ENCODE data around the gene MBD5. TPM values are rescaled to one million over a fixed set of nuclear protein-coding genes. Genes with fewer than 3 reads are reported as not detected.

MBD5 gene
- total RNA-seq, 1 donor from 2014 or later = 84.5 TPM

DNA sequence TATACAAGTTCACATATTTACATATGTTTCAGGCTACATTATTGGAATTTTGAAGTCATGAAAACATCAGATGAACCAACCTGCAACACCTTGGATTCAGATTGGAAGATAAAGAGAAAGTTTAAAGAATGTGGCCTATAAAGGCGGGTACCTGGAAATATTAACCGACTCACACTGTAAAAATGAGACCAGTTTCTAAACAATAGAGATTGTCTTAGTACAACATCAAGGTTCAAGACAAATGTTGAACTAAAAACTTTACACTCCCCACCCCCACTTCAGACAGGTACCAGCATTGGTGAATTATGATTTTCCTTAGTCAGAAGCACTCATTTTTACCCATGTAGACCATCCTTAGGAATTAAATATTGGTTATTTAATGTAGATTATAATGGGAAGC is 437.3 kb downstream of the MBD5 start:
- no peak for DNase-seq (ENCODE audit: low spot score)

DNA sequence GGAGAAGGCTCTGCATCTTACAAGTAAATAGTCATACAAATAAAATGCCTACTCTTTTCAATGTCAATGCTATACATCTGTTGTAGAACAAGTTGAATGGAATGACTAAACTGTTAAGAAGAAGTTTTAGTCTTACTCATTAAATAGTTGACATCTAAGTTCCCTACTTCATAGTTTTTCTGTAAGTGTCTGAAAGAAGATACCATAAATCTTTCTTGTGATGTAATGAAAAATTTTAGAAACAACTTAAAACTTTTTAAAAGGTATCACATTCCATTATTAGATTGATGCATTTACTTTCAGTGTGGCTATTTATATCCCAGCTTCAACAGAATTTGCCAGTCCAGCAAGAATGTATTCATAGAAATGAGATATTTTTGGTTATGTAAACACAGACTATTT is 438.5 kb downstream of the MBD5 start:
- DNase-seq (ENCODE audit: low spot score) = peak; percentile 12

DNA sequence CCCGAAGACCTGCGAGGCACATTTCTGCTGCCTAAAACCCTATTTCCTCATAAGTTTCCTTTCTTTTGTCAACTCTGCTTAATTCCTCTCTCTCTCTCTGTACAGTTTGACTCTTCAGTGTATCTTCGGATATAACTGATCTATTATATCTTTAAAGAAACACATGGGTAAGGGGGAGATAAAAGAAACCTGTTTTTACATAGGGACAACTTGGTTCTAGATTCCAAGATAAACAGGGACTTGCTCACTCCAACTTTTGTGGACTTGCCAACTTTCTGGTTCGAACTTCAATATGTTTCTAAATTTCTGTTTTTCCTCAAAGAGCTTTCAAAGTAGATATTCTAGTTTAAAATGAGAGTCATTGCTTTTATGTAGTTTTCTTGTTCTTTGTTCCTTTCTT is 441.0 kb downstream of the MBD5 start:
- no peak for DNase-seq (ENCODE audit: low spot score)

DNA sequence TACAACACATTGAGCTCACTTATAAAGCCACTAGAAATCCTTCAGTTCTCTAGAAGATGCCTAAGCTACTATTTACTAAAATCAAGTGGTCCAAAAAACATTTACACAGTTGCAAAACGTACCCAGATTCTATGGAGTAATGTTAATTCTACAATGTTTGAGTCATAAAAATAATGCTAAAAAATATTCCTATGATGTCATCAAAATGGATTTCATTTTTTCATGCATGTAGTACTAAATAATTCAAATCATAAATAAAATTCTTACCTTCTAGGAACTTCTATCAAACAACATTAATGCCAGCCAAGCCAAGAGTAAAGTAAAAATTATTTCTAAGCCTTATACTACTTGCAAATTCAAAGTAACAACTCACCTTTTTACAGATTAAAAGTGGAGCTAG is 454.7 kb downstream of the MBD5 start:
- no peak for DNase-seq (ENCODE audit: low spot score)

DNA sequence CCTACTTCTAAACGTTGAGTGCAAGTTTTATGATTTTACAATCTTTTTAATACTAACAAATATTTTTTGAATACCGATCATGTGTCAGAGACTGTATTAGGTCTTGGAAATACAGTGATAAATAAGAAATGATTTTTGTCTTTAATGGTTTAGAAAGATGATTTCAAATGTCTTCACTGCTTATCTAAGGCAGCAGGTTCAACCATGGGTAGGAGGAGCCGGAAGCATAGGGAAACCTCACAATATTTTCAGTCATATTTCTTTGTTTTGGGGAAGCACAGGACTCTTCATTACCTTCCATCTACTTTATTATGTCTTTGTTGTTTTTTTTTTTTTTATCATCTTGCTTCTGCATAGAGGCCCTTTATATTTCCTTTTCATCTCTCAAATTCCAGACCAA is 458.5 kb downstream of the MBD5 start:
- no peak for DNase-seq (ENCODE audit: low spot score)

DNA sequence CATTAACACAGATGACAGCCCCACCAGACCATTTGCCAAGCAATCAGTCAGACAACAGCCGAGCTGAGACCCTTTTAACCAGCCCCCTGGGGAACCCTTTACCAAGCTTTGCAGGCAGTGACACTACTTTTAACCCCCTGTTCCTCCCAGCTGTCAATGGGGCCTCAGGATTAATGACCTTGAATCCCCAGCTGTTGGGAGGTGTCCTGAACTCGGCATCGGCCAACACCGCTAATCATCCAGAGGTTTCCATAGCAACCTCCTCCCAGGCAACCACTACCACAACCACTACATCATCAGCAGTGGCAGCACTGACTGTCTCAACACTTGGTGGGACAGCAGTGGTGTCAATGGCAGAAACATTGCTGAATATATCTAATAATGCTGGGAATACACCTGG is 462.8 kb downstream of the MBD5 start:
- DNase-seq (ENCODE audit: low spot score) = no peak

DNA sequence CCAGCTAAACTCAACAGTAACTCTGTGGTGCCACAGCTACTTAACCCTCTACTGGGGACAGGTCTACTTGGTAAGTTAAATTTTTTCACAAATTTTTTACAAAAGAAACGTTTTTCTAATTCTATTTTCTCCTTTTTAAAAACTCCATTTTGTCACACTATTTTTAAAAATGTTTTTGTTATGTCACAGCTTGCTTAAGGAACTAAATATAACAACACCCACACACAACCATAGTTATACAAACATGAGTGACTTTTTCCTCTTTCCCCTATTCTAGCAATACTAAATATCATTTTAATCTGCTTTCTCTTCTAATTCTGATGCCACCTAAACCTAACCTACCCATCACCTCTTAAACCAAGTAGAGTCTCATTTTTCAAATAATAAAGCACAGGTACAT is 463.2 kb downstream of the MBD5 start:
- no peak for DNase-seq (ENCODE audit: low spot score)

DNA sequence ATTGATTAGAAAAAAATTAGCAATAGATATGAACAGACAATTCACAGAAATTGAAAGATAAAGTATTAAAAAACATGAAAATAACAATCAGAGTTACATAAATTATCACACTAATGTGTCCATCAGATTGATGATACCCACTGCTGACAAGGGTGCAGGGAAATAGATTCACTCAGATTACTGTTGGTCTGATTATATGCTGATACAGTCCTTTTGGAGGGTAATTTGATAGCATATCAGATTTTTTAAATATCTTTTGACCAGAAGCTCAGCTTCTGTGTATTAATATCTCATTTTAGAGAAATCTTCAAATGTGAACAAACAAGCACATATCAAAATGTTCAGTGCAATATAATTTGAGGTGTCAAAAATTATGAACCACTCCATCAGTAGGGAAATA is 465.8 kb downstream of the MBD5 start:
- DNase-seq (ENCODE audit: low spot score) = no peak

DNA sequence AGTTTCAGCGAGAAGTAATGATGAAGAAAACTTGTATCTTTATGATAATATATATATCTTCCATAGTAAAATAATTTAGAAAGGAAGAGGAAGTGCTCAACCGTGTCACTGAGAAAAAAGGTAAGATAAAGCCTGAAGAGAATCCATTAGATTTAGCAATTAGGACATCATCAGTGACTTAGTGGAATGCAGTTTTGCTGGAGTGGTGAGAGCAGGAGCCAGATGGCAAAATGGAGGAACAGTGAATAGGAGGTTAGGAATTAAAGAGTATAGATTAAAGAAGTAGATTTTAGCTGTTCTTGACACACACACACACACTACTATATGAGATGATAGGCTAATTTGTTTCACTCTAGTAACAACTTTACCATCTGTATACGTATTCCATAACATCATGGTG is 466.5 kb downstream of the MBD5 start:
- no peak for DNase-seq (ENCODE audit: low spot score)

DNA sequence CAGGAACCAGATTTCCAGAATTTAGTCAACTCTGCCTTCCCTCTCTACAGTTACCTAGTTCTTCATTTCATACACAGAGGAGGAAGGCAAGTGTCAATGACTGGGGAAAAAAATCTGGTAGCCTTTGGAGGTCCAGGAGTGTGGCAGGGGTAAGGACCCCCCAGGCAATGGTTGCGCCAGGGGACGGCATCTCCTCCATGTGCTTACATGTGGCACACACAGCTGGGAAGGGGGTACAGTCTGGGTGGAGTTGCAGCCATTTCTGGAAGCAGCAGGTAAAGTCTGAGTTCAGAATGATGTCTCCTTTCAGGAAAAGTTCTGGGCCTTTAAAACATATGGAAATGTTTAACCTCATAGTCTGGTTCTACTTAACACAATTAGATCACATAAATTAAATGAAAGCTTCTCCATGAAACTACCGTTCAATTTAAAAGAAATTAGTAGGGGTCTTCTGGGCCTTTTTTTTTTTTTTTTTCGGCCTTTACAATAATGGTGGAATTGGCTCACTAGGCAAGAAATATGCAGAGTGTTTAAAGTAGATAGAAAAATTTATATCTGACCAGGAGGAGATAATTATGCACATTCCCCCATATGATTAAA is 470.0 kb downstream of the MBD5 start:
- no peak for DNase-seq (ENCODE audit: low spot score)

DNA sequence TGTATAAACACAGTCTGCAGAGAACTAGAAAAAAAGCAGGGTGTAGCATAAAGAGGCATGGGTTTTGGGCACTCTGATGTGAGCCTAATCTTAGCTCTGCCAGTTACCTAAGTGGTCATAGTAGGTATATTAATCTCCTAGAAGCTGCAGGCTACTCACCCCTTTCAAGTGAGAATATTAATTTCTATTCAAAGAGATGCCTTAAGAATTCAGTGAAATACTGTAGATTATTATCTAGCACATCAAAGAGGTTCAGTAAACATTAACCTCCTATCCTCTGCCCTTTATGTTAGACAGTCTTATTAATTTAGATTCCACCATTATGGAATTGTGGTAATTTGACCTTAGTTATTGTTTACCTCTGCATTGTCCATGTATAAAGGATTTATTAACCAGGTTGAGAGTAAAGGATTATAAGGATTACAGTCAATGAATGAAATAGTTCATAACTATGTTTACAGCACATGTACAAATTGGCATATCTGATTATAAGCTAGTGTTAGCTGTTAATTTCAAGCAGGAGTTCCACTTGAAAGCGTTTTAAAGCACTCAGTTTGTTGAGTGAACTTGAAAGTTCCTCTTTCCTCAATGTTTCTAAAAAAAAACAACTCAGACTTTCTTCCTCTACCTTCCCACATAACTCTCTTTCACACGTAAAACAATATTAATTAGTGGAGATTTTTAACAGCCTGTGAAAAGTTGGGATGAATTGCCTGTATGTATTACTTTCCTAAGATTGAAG is 473.1 kb downstream of the MBD5 start:
- no peak for DNase-seq (ENCODE audit: low spot score)

DNA sequence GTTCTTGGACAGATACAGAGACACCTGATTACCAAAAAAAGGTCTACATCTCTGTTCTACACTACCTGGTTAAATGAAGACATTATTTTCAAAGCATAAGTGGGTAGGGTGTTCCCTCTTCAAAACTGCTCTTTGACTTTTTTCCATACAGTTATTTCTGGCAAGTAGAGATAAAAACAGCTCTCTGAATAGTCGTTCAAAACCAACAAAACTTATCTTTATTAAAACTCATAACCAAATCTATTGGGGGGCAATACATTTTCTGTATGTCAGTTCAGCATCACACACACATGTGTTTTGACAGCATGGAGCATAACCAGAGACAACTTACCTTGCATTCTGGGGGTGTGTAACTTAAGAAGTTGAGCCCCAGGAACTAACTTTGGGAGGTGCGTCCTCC is 474.7 kb downstream of the MBD5 start:
- no peak for DNase-seq (ENCODE audit: low spot score)

DNA sequence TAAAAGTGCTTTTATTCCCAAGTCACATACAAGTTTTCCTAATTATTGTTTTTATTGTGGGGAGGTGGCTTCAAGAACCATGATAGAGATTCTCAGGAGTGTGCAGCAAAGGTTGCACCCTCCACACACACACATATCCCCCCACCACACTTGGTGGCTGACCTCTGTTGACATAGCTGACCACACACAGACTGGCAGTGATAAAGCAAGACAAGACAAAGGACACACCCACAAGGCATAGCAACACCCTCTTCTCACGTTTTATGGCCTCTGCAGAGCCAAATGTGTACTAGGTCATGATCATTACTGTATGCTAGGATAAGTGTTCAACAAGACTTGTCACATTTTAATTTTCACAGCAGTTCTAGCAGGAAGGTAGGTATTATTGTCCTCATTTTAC is 480.7 kb downstream of the MBD5 start:
- DNase-seq (ENCODE audit: low spot score) = no peak

DNA sequence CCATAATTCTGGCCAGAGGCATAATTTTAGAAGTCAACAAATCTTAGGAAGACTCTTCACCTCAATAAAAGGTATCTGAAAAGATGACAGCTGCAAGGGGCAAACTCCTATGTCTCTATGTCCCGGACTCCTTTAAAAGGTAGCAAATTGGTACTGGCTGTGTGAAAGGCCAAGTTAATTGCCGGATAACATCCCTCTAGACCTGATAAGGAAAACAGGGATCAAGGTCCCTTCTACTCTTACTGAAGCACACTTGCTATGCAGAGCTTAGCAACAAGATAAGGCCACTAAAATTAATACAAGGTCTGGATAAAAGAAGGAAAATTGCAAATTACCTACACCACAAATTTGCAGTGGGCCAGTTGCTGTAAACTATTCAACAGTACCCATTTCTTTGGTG is 482.6 kb downstream of the MBD5 start:
- DNase-seq (ENCODE audit: low spot score) = no peak

DNA sequence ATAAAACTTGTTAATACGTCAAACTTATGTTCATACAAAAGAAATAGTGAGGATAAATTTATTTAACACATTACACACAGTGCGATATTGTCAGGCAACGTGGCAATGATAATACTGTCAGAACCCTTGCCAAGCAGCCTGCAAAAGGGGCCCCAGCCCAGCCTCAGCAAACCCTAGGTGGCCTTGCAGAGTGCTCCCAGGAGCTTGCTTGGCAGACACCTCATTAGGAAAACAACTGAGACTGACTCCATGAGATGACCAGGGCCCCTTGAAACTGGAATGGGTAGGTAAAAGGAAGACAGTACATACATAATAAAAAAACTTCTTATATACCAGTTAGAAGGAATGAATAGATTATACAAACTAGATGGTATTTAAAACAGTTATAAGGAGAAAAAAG is 487.1 kb downstream of the MBD5 start:
- DNase-seq (ENCODE audit: low spot score) = no peak

DNA sequence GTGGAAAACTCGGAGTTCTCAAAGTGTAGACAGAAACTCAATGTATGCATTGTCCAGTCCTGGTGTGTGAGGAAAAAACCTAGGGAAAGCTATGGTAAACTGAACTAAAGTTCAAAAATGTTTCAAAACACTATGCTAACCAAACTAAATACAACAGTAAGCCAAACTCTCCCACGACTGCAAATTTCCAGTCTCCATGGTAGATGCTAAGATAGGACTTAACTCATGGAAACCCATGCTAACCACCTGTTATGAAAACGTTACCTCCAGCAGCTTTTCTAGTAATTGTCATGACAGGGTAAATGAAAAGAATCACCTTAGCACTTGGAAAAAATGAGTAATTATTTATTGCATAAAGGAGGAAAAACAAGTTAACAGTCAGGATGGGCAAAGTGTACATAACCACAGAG is 488.0 kb downstream of the MBD5 start:
- DNase-seq (ENCODE audit: low spot score) = no peak

DNA sequence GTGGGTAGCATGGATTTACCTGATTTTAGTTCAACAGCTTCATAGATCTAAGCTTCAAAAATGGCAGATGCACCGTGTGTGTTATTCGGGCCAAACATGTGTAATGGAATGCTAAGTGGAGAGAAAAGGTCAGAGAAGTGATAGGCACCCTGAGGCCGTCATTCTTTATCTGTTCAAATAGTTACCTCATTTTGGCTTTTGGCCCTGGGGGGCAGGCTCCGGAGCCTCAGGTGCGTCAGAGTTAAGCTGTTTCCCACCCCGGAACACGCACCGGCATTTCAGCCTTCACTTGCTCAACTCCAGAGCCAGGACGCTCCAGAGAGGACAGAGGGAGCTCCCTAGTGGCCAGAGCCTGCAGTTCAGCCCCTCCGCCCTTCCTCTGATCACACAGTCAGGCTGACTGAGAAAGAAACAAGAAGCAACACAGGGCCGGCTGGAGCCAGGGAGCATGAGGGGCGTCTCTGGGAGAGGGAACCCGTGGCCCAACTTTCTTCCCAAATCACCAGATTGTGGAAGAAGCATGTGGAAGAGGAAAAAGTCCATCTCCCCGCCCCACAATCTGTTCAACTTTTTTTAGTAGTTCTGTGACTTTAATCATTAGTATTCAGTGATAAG is 488.5 kb downstream of the MBD5 start:
- DNase-seq (ENCODE audit: low spot score) = peak; percentile 81

DNA sequence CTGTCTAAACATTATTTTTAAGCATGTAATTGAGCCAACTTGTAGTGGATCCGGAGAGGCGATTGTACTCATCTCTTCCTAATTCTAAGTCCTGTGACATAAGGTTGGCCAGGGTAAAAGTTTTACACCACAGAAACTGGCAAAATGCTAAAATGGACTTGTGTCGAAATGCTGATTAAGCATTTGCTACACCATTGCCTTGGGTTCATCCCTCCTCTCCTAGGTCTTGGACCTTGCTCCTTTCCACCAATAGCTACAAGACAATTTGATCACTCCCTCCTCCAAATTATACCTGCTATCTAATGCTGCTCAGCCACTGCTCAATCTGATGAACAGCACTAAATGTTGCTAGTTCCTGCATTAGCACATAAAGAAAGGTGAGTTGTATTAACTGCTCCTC is 491.0 kb downstream of the MBD5 start:
- no peak for DNase-seq (ENCODE audit: low spot score)

DNA sequence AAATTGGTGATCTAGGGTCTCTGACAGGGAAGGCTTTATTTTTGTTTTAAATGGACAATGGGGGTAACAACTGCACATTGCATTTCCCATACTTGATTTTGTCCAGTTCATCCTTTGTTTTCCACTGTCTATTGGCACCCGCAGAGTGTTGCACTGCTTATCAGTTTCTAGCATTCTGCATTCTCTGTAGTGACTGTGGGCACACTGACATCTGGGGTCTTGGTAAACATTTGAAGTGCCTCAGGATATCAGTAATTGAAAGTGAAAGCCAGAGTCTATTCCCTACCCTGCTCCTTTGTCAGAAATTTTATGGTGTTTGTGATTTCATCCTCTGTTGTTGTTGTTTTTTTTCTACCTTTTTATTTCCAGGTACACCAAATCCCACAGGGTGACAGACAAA is 491.6 kb downstream of the MBD5 start:
- DNase-seq (ENCODE audit: low spot score) = no peak

DNA sequence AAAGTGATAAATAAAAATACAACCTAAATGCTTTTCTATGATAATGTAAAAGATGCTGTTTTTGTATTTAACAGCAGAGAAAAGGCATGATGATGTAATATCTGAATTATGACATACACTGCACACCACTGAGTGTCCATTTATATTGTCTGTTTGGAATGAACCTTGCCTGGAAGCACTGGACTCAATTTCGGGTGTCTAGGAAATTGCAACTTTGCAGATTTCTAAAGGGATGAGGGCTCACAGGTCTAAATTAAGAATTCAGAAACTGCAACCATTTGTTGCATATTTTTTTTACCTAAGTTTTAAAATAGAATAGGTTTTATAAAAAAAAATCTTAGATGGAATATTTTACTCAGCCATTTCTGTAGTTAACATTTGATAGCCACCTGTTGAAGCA is 492.5 kb downstream of the MBD5 start:
- no peak for DNase-seq (ENCODE audit: low spot score)

DNA sequence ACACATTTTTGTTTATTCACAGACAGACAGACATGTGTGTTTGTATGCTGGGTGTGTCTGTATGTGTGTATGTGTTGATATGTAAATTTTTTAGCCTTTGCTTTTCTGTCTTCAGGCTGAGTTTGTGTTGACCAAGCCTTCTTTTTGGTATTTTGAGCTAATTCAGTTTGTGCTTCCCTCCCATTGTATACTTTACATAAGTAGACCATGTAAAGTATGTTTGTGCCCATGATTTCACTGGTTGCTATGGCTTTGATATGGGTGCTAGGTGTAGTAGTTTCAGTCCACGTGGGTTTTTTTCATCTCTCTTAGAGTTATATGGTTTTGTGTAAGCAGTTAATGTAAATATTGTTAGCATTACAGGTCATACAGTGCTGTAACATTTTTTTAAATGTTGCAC is 494.2 kb downstream of the MBD5 start:
- no peak for DNase-seq (ENCODE audit: low spot score)

DNA sequence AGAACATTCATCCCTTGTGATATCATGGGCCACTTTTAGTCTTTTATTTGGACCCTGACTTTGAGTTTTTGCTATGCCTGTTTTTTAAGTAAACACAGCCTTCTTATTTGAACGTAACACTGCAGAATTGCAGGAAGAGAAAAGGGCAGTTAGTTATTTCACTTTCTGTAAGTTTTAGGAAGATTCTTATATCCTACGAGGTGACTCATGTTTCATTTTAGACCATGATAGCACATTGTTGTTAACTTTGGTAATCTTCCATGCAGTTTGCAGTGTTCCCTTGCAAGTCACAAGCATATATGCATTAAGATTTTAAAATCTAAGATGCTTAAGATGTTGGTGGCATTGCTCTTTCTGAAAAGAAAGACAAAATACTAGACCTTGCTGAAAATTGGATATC is 495.1 kb downstream of the MBD5 start:
- no peak for DNase-seq (ENCODE audit: low spot score)

DNA sequence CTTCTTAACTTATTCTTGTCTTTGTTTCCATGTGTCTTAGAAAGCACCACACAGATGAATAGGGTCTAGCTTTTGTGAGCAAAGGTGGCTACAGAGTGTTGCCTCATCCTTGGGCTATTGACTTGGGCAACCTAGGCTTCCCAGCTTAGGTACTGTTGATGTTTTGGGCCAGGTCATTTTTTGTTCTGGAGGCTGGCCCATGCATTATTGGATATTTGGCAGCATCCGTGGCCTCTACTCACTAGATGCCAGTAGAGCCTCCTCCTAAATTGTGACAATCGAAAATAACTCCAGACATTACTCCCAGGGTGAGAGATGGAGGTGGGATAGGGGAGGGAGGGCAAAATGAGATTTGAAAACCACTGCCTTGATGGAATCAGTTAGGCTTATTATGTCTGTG is 496.4 kb downstream of the MBD5 start:
- no peak for DNase-seq (ENCODE audit: low spot score)
